Measurements from ENCODE around the gene PLEKHN1.
"Not testable (repeated sequence)": the region's sequence is repeated elsewhere in the genome, so short reads cannot be mapped to it uniquely, and the experiment has no call there.

The PLEKHN1 gene

DNA sequence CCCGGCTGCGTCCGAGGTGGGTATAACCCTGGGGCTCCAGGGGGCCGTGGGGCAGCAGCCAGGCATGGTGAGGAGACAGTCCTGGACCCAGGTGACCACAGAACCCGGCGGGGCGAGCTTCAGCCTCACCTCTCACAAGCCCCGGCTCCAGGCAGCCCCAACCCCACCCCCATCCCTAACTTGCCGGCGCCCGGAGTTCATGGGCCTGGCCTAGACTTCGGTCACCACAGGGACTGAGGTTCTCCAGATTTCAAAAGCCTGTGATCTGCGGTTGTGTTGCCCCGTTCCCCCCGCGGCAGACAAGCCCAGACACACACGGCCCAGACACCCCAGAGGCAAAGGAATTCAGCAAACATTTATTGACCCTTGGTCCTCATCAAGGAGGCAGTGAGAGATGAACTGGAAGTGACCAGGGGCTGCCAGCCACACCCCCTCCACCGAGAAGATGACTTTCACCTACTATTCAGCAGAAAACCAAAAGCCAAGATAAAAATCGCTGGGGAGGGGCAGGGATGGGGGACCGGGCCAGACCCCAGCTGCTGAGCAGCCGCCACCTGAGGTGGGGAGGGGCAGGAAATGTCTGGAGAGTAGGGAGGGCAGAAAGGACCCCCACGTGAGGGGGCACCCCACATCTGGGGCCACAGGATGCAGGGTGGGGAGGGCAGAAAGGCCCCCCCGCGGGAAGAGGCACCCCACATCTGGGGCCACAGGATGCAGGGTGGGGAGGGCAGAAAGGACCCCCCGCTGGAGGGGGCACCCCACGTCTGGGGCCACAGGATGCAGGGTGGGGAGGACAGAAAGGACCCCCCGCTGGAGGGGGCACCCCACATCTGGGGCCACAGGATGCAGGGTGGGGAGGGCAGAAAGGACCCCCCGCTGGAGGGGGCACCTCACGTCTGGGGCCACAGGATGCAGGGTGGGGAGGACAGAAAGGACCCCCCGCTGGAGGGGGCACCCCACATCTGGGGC is 29.7 kb downstream of the PLEKHN1 start:
- no peak for DNase-seq (ENCODE audit: low spot score)

DNA sequence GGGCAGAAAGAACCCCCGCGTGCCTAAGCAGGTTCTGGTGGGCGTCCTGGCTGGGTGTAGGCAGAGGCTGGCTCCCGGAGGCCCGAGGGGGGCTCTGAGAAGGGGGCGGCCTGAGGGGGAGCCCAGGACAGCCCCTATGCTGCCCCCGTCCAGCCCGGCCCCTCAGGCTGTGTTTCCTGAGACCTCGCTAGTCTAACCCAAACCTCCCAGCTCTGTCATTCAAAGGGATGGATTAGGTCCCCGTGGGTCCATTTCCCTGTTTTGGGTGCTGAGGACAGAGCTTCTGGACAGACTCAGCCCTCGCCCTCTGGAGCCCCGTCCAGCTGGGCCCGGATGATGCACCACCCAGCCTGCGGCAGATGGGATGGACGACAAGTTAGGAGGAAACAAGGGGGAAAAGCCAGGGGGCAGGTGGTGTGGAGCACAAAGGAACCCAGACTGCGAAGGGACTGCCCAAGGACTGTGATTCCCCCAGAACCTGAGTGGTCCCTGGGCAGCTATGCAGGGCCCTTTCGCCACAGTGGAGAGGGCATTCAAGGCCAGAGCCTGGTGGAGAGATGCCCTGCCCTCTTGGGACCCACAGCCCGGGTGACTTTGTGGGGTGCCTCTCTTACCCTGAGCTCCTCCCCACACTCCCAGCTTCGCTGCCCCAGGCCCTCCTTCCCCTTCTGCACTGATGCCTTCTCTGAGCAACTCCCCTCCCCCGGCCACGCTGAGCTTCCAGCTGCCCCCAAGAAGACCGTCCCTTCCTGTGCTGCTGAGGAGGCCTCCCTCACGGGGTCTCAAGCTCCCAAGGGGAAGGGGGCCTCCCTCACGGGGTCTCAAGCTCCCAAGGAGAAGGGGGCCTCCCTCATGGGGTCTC is 30.8 kb downstream of the PLEKHN1 start:
- DNase-seq (ENCODE audit: low spot score) = no peak

DNA sequence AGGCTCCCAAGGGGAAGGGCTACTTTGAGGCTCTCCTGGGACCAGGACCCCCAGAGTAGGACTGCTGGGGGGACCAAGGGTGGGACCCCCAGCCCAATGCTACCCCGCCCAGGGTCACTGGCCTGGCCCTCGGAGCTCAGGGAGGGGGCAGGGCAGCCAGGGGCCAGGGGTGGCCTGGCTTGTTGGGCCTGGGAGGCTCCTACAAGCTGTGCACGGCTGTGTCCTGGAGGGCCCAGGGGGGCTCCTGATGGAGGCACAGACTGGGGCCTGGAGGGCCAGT is 31.4 kb downstream of the PLEKHN1 start:
- DNase-seq (ENCODE audit: low spot score) = no peak

DNA sequence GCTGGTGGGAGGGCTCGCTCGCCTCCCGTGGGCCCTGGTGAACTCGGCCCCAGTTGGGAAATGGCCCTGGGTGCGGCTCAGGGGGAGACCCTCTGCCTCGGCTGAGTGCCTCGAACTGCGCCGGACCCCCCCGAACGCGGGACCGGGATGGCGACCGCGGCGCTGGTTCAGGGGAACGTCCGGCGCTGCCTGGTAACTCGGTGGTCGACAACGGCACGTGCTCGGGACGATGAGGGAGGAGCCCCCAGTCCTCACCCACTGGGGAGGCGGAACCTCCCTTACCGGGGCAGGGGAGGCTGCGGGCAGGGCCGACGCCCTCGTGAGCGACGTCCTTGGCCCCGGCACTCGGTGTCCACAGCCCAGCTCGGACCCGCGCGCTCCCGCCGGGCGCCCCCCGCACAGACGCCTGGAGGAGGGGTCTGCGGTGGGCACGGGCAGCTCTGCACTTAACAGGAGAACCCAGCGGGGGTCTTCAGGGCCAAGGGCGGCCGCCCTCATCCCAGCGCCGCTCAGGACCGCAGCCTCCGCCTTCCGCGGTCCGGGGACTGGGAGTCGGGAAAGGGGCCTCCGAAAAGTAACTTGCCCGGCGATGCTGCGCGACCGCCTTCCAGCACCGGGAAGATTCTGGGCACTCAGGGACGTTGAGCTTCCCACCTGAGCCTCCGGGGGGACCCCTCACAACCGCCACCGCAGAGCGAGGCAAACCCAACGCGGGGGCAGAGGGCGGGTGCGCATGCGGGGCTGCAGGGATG is 31.9 kb downstream of the PLEKHN1 start:
- no peak for DNase-seq (ENCODE audit: low spot score)

DNA sequence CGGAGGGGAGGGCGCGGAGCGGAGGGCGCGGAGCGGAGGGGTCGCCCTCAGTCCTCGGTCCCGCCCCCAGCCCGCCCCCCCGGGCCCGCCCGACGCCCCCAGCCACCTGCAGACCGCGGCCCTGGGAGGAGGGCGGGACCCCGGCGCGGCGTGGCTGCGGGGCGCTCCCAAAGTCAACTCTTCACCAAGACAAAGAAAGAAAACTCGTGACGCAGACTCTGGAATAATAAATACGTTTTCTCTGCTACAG is 32.4 kb downstream of the PLEKHN1 start:
- DNase-seq (ENCODE audit: low spot score) = no peak

DNA sequence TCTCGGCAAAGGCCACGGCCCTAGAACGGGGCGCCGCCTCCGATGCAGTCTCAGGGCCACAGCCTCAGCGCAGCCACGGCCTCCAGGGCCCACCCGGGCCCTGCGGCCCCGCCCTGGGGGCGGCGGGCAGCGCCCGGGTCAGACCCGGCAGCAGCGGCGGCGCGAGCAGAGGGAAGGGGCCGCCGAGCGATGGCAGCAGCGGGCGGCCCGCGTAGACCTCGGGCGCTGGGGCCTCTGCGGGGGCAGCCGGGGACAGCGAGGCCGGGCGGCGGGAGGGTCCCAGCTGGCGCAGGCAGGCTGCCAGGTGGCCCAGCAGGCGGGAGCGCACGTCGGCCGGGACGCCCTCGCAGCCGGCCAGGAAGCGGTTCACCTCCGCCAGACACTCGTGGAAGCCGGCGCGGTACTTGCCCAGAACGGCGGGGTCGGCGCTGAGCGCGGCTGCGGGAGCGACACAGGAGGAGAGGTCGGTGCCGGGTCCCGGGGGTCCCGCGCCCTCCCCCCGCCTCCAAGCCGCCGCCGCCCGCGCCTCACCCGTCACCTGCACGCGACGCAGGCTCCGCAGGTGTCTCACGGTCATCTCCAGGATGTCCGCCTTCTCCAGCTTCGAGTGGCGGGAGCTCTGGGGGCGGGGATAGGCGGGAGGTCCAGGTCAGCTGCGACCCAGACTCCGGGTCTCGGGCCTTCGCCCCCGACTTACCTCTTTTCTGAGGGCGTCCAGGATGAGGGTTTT is 32.9 kb downstream of the PLEKHN1 start:
- DNase-seq (ENCODE audit: low spot score) = no peak

DNA sequence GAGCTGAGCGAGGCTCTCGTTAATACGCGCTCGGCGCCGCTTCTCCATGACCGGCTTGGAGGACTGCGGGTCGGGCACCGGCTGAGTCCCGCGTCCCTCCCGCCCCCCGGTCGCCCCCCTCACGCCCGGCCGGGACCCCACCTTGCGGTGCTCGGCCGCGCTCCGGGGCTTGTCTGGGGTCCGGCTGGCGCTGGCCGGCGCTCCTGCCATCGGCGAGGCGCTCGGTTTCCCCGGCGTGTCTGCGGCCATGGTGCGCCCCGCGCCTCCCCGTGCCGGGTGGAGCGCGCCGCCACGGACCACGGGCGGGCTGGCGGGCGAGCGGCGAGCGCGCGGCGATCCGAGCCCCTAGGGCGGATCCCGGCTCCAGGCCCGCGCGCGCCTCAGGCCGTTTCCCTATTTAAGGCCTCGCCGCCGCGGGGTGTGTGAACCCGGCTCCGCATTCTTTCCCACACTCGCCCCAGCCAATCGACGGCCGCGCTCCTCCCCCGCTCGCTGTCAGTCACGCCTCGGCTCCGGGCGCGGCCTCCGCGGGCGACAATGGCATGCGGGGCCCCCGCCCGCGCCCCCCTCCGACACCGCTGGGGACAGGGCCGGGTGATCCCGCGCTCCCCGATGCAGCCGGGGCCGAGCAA is 33.6 kb downstream of the PLEKHN1 start, which contains the start of gene HES4:
Gene HES4, minus strand, starts transcription at position 373 of the 632 bp plus-strand sequence. Its CDS starts 124 bp downstream, at position 249.
- peak; percentile 71 for DNase-seq (ENCODE audit: low spot score)

DNA sequence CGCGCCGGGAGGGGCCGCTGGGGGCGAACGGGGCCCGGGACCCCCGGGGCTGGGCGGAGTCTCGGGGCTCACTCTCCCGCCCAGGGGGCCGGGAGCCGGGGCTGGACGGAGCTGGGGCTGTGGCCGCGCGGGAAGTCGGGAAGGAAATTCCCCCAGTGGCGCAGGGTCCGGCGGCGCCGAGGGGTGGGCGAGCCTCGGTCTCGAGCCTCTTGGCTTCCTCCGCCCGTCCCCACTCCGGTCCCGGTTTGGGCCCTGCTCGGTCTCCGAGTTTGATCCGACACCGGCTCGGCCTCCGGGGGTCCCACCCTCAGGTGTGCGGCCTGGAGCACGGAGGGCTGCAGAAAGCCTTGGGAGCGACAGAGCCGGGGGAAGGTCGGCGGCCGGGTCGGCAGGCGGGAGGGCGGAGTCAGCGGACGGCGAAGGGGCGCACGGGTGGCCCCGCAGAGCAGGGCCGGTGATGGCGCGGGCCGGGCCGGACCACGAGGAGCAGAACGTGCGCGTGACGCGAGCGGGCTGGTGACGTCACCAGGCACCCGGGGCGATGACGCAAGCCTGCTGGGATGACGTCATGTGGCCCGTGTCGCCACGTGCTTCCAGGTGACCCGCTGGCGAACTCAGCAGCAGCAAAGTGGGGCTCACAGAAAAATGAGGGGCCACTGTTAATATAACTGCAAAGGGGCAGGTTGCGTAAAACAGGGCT is 34.2 kb downstream of the PLEKHN1 start:
- DNase-seq (ENCODE audit: low spot score) = peak; percentile 65

DNA sequence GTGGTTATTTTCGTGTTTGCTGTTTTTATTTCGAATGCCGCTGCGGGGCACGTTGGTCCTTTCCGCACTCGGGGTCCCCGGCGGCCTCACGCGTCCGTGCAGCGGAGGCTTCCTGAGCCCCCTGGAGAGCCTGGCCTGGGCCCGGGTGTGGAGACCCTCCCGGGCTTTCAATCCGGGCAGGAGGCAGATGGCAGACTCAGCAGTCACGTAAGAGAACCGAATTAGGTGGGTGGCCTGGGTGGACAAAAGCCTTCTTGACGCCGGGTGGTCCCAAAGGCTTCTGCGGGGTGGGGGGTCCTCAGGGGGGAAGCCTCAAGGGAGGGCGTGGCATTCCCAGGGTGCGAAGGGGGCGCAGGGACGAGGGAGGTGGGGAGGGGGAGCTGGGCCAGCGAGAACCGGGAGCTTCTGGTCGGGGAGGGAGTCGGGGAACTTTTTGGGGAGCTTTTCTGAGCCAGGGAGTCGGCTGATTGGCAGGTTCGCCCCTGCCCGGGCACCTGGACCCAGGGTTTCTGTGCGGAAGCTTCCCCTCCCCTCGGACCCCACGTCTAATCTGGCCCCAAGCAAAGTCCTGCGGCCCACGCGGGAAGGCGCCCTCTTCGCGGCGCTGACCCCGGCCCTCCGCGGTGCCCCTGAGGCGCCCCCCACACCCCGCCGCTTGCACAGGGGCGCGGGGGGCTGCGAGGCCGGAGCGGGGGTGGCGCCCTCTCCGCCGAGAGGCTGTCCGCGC is 34.9 kb downstream of the PLEKHN1 start:
- DNase-seq (ENCODE audit: low spot score) = no peak

DNA sequence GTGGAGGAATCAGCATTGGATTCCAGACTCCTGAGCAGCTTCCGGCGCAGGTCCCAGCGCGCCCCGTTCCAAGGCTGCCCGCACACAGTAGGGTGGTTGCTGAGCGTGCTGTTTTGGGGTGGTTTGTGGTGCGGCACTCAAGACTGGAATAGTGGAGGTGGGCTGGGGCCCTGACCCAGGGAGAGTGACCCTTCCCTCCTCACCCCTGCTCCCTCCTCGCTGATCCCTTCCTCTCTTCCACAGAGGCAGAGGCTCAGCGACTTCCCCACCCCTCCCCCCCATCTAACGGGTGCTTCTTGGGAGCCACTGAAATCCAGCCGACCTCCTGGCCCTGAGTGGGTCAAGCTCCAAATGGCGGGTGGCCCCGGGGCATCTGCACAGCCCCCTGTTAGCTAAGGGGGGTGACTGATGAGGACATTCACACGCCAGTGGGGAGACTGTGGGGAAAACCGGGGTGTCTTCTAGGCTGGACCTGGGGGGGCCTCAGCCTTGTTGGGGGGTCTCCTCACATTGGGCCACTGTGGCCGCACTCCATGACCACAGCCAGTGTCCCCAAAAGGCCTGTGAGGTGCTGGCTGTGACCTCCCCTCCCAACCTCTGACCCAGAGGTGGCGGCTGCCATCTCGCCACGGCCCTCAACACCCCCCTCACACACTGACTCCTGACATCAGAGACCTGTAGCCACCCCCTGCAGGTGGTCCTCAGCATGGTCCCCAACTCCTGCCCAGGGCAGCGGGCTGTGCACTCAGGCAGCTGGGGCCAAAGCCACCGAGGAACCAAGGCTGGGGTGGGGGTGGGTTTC is 37.5 kb downstream of the PLEKHN1 start:
- no peak for DNase-seq (ENCODE audit: low spot score)

DNA sequence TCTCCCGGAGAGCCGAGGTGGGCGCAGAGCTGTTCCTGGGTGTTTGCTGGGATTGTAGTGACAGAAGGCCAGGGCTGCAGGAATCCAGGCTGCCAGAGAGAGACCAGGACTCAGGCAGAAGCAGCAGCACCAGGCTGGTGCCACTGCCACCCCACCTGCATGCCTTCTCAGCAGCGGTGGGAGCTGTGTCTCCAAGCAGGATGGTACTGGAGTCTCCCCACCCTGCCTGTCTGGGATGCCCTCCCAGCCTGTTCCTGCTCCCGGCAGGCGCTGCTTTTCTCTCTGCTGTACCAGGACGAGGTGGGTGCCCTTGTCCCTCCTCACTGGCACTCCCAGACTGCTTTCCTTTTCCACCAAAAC is 38.1 kb downstream of the PLEKHN1 start:
- DNase-seq (ENCODE audit: low spot score) = no peak

DNA sequence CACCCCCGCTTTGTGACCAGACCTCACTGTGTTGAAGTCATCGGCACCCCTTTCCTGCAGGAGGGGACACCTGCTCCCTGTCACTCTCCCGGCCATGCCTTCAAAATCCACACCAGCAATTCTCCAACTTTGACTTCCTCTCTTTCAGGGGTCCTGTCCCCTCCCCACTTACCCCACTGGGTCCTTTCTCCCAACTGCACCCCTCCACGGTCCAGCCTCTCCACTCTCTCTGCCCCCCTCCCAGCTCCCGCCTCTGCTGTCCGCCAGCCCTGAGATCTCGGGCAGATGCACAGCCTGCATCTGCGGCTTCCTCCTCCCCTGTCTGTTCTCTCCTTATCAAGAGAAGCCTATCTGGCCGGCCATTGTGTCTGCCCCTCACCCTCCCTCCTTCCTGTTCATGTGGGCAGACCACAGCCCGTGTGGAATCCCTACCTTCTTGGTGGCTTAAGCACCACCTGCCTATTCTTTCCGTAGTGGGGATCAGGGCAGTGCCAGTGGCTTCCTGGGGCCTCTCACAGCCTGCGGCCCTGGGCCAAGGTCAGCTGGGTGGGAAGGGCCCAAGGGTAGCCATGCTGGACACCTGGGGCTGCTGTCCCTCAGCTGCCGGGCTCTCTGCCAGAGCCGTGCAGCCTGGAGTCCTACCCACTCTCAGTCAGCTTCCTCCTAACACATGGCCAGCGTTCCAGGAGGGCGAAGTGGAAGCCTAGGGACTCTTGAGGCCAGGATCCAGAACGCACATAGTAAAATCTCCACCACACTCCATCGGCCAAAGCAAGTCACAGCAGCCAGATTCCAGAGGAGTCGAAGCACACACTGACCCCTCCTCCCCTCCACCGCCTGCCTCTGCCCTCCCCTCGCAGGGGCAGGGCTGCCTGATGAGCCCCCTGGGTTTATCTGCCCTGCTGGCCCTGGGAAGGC is 38.8 kb downstream of the PLEKHN1 start:
- no peak for DNase-seq (ENCODE audit: low spot score)

DNA sequence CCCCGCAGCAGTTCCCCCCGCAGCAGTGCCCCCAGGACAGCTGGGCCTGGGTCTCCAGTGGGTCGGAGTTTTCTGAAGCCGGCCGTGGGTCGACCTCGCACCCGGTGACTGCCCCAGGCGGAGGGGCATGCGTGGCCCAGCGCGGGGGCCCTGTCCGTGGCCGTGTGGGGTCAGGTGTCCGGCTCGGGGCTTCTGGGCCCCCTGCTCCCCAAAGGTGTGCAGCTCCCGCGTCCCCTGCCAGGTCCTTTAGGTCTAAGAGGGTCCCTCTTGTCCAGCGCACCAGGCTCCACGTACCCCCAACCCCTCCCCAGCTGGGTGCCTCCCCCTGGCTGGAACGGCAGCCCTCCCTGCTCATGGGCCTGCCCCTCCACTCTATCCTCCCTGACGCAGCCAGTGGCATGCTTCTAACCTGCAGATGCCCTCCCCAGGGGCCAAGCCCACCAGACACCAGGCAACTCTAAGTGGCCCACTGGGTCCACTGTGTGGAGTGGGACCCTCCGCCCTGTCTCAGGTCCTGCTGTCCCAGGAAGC is 39.6 kb downstream of the PLEKHN1 start:
- no peak for DNase-seq (ENCODE audit: low spot score)

DNA sequence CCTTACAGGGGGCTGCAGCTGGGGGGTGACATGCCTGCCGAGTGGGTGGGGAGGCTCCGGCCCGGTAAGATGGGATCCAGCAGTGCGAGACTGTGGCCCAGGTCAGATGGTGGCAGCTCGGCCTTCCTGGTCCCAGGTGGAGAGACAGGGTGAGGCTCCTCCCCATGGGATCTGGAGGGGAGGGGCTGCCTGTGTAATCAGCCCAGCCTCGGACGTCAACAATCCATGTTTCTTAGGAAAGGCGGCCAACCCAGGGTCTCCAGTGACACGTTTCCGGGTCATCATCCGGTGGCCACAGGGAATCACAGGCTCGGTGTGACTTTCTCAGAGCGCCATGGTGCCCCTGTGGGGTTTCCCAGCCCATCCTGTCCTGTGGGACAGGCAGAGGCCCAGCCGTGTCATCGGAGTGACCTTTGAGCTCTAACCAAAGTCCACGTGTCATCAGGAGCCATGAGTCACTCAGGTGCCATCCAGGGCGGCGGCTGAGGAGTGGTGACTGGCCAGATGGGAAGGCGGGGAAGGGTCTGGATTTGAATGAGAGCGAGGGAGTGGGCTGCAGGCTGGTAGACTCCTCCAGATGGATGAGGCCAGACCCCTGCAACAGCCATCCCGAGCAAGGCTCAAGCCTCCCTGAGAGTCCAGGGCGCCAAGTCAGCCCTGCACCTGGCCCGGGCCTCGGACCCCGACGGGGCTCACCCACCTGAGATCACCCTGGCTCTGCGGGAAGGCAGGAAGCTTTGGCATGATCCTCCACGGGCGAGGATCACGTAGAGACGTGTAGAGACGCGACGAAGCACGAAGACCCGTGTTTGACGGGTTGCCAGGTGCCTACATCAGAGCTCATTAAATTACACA is 40.2 kb downstream of the PLEKHN1 start:
- DNase-seq (ENCODE audit: low spot score) = no peak

DNA sequence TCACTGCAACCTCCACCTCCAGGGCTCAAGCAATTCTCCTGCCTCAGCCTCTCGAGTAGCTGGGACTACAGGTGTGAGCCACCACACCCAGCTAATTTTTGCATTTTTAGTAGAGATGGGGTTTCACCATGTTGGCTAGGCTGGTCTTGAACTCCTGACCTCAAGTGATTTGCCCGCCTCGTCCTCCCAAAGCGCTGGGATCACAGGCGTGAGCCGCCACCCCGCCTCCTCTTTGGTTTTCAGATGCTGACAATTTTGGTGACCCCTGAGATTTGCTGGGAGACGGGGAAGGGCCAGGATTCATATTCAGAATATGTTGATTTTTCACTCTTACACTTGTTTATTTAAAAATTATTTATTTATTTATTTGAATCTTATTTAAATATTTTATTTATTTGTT is 43.8 kb downstream of the PLEKHN1 start:
- DNase-seq (ENCODE audit: low spot score) = not testable (repeated sequence)

DNA sequence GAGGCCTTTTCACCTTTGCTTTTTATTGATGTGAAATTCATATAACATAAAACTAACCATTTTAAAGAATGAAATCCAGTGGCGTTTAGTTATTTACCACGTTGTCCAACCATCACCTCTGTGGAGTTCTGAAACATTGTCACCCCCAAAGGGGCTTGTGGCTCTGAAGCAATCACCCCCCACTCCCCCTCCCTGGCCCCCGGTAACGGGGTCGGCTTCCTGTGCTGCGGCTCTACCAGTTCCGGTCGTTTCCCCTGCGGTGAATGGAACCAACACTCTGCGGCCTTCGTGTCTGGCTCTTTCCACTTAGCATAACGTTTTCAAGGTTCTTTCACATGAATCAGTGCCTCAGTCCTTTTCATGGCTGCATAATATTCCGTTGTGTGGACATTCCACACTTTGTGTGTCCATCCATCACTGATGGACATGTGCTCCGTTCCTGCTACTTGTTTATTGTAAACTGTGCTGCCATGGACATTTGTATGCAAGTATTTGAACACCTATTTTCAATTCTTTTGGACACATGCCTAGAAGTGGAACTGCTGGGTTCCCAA is 45.2 kb downstream of the PLEKHN1 start:
- DNase-seq (ENCODE audit: low spot score) = no peak

DNA sequence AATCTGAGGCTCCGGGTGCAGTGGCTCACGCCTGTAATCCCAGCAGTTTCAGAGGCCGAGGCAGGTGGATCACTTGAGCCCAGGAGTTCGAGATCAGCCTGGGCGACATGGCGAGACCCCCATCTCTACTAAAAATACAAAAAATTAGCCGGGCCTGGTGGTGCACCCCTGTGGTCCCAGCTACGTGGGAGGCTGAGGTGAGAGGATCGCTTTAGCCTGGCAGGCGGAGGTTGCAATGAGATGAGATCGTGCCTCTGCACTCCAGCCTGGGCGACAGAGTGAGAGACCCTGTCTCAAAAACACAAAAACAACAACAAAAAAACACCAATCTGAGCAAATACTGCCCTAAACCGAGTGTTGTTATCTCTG is 46.4 kb downstream of the PLEKHN1 start:
- DNase-seq (ENCODE audit: low spot score) = not testable (repeated sequence)

All from cerebellar cortex (tissue), 1 donor.